GM12874 (cell line): ENCODE data around the gene METTL9.

Experiments used
- TF ChIP-seq, protein P1 (sequence below): IDR thresholded peaks from 2 replicates; pipeline ENCODE4 v1.5.1; 2011; ENCODE audit warnings: low read depth, mild to moderate bottlenecking, control low read depth, low read length, moderate library complexity; ENCODE audit not compliant: insufficient read depth

Gene METTL9

DNA sequence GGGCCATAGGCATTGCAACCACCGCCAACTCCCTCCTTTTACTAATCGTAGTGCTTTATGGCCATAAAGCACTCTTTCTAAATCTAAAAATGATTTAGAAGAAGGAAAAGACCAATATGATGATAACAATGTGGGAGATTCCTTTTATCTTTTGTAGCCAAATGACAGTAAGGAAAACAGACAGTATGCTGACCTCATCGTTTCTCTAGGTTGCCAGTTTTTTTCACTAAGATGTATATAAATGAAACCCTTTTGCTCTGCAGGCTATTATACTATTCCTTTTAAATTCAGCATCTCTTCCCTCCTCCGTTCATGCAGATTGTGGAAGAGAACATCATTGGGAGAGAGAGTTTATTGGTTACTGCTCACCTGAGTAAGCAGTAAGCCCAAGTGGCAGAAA lies 89.7 kb downstream of the METTL9 start:
- TF ChIP-seq, protein P1, sequence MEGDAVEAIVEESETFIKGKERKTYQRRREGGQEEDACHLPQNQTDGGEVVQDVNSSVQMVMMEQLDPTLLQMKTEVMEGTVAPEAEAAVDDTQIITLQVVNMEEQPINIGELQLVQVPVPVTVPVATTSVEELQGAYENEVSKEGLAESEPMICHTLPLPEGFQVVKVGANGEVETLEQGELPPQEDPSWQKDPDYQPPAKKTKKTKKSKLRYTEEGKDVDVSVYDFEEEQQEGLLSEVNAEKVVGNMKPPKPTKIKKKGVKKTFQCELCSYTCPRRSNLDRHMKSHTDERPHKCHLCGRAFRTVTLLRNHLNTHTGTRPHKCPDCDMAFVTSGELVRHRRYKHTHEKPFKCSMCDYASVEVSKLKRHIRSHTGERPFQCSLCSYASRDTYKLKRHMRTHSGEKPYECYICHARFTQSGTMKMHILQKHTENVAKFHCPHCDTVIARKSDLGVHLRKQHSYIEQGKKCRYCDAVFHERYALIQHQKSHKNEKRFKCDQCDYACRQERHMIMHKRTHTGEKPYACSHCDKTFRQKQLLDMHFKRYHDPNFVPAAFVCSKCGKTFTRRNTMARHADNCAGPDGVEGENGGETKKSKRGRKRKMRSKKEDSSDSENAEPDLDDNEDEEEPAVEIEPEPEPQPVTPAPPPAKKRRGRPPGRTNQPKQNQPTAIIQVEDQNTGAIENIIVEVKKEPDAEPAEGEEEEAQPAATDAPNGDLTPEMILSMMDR, result no peak

DNA sequence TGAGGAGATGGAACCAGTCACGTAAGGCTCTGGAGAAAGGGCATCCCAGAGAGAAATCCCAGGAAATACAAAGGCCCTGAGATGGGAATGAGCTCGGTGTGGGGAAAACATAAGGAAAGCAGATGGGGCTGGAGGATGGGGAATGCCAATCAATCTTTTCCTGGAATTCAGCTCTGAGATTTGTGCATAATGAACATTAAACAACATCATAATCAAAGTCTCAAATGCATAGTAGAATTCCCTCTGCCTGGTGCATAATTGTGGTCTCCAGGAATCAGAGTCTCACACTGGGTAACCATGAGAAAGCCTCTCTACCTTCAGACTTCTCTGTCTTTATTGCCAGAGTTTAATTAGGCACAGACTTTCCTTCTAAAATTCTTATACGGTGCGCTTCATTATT lies 95.2 kb downstream of the METTL9 start:
- TF ChIP-seq, protein P1, result no peak

DNA sequence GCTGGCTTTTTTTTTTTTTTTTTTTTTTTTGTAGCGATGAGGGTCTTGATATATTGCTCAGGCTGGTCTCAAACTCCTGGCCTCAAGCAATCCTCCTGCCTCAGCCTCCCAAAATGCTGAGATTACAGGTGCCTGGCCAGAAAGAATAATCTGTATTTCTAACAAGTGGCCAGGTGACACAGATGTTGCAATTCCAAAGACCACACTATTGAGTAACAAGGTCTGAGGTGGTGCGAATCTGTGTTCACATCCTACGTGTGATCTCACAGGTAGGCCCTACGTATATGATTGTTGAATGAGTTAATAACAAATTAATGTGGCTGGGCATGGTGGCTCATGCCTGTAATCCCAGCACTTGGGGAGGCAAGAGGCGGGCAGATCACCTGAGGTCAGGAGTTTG lies 97.7 kb downstream of the METTL9 start:
- TF ChIP-seq, protein P1, result no peak

DNA sequence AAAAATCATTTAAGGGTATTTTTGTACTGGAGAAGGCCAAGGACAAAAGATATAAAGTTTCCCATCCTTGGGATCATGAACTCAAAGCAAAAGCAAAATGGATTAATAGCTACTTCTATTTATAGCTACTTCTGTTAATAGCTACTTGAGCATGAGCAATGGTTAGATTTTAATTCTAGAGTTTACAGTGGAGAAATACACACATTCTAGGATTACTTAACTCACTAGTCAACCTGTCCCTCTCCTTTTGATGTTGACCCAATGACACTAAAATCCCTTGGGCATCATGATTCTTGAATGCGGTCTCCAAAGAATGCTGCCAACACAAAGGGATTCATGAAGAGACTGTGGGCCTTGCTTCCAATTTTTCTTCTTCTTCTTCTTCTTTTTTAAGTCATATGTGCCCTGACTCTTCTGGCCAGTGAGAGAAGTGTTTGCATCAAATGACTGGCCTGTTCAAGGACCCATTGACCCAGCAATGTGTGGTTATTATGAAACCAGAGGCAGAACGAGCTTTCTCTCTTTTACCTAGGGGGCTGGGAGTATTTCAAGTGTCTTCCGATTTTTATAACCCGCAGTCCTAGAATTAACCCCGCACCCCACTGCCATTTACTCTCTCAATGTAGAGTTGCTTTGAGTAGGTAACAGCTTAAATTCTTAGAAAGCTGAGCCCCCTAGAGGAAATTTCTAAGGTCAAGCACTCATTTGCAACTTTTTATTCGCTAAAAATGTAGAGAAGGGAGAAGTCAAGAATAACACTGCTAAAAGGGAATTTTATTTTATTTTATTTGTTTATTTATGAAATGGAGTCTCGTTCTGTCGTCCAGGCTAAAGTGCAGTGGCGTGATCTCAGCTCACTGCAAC lies 99.0 kb downstream of the METTL9 start:
- TF ChIP-seq, protein P1, result no peak

DNA sequence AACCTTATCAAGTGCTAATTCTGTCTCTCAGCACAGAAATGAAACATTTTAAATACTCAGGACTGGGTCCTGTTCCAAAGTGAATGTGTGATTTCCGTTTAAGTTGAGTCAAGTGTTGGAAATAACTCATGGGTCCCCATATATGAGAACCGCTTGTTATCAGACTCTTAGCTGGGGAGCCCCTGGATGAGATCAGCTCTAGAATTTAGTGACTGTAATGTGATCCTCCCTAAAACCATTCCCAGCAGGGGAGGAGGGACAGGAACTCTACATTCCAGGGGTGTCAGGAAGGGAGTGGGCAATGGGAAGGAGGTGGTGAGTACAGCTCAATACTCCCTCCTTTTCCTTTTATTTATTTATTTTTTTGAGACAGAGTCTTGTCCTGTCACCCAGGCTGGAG lies 101.9 kb downstream of the METTL9 start:
- TF ChIP-seq, protein P1, result no peak

DNA sequence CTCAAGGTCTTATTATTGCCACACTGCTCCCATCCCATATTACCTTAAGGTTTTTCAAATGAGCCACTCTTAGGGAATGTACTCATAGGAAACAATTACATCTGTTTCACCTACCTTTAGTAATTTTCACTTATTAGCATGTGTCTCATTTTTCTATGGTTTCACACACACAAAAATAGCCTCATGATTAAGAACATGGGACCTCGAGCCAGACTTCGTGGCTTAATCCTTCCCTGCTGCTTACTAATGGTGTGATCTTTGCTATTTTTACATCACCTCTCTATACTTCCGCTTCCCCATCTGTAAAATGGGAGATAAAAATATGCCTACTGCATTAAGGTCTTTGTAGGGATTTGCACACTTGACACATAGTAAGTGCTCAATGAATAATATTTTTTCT lies 102.9 kb downstream of the METTL9 start:
- TF ChIP-seq, protein P1, result no peak

DNA sequence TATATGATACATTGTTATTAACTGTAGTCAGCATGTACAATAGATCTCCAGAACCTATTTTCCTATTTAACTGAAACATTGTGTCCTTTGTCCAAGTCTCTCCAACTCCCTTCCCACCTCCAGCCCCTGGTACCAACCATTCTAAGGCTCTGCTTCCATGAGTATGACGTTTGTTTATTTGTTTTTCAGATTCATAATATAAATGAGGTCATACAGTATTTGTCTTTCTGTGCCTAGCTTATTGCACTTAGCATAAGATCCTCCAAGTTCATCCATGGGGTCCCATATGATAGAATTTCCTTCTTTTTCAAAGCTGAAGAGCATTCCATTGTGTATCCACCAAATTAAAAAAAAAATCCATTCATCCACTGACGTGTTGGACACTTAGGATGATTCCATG lies 103.8 kb downstream of the METTL9 start:
- TF ChIP-seq, protein P1, result no peak
